Astrocyte (in vitro differentiated cells and primary cell): ENCODE measurements around the gene SPOCK3. TPM values are rescaled to one million over a fixed set of nuclear protein-coding genes. Genes with fewer than 3 reads are reported as not detected.
A peak's percentile ranks its signal among the peaks of the same experiment; 100 is the strongest.

Source experiments
- DNase-seq: peaks from one replicate; pipeline ENCODE4 v3.0.0-alpha.2; 2010; ENCODE audit warnings: low read depth
- FAIRE-seq: peaks from 2 replicates; lab custom pipeline; 2011; peaks lifted over from hg19 to GRCh38; lab: Jason Lieb, UNC
- H2AFZ ChIP-seq: 2 replicates; pipeline ENCODE4 v1.6.0; 2012; ENCODE audit warnings: low read depth, low read length, inconsistent platforms
- H3K27ac ChIP-seq: 2 replicates; pipeline ENCODE4 v1.5.1; 2011; ENCODE audit warnings: low read depth, low read length, inconsistent platforms
- H3K27me3 ChIP-seq: 2 replicates; pipeline ENCODE4 v1.6.0; 2011; ENCODE audit warnings: low read length, inconsistent platforms; ENCODE audit not compliant: insufficient read depth
- H3K36me3 ChIP-seq: 2 replicates; pipeline ENCODE4 v1.5.1; 2011; ENCODE audit warnings: low read length, inconsistent platforms; ENCODE audit not compliant: insufficient read depth
- H3K4me1 ChIP-seq: 2 replicates; pipeline ENCODE4 v1.5.1; 2011; ENCODE audit warnings: low read length, inconsistent platforms; ENCODE audit not compliant: insufficient read depth
- H3K4me2 ChIP-seq: 2 replicates; pipeline ENCODE4 v1.6.0; 2012; ENCODE audit warnings: low read length, inconsistent platforms
- H3K4me3 ChIP-seq: 2 replicates; pipeline ENCODE4 v1.5.1; 2011; ENCODE audit warnings: low read depth, mild to moderate bottlenecking, low read length, inconsistent platforms; ENCODE audit not compliant: insufficient read depth
- H3K79me2 ChIP-seq: 2 replicates; pipeline ENCODE4 v1.6.0; 2012; ENCODE audit warnings: mild to moderate bottlenecking, low read length, inconsistent platforms; ENCODE audit not compliant: insufficient read depth
- H3K9ac ChIP-seq: 2 replicates; pipeline ENCODE4 v1.6.0; 2012; ENCODE audit warnings: mild to moderate bottlenecking, low read length, inconsistent platforms
- H3K9me3 ChIP-seq: 2 replicates; pipeline ENCODE4 v1.5.1; 2012; ENCODE audit warnings: low read depth, mild to moderate bottlenecking, low read length, inconsistent platforms; ENCODE audit not compliant: insufficient read depth
- H4K20me1 ChIP-seq: 2 replicates; pipeline ENCODE4 v1.6.0; 2012; ENCODE audit warnings: low read length, inconsistent platforms; ENCODE audit not compliant: insufficient read depth
- H3K27ac Mint-ChIP-seq: one replicate; pipeline ENCODE4 v1.8.0; 2021; ENCODE audit warnings: mild to moderate bottlenecking, mixed read lengths; ENCODE audit not compliant: unreplicated experiment
- H3K27me3 Mint-ChIP-seq: one replicate; pipeline ENCODE4 v1.8.0; 2021; ENCODE audit warnings: low read depth, mixed read lengths; ENCODE audit not compliant: unreplicated experiment
- H3K36me3 Mint-ChIP-seq: one replicate; pipeline ENCODE4 v1.8.0; 2021; ENCODE audit warnings: low read depth, mixed read lengths; ENCODE audit not compliant: unreplicated experiment
- H3K4me1 Mint-ChIP-seq: one replicate; pipeline ENCODE4 v1.8.0; 2021; ENCODE audit warnings: low read depth, mixed read lengths; ENCODE audit not compliant: unreplicated experiment
- H3K4me3 Mint-ChIP-seq: one replicate; pipeline ENCODE4 v1.8.0; 2021; ENCODE audit warnings: mild to moderate bottlenecking, moderate library complexity, mixed read lengths; ENCODE audit not compliant: unreplicated experiment
- H3K9me3 Mint-ChIP-seq: one replicate; pipeline ENCODE4 v1.8.0; 2021; ENCODE audit warnings: mild to moderate bottlenecking, mixed read lengths; ENCODE audit not compliant: unreplicated experiment
- CTCF ChIP-seq: IDR thresholded peaks from 2 replicates; pipeline ENCODE4 v1.5.1; 2011; ENCODE audit warnings: low read depth, mild to moderate bottlenecking, inconsistent platforms, low read length, moderate library complexity; ENCODE audit not compliant: insufficient read depth
- EZH2 ChIP-seq: IDR thresholded peaks from 2 replicates; pipeline ENCODE4 v1.6.1; 2012; ENCODE audit warnings: mild to moderate bottlenecking, low read length, inconsistent platforms; ENCODE audit not compliant: insufficient read depth
- total RNA-seq: library from RNA; stranded (reverse); gene quantifications from 2 replicates; pipeline ENCODE4 v1.2.1, GENCODE V29; 2021

SPOCK3 gene
- total RNA-seq, 1 donor from 2014 or later, result 0.59 TPM

DNA sequence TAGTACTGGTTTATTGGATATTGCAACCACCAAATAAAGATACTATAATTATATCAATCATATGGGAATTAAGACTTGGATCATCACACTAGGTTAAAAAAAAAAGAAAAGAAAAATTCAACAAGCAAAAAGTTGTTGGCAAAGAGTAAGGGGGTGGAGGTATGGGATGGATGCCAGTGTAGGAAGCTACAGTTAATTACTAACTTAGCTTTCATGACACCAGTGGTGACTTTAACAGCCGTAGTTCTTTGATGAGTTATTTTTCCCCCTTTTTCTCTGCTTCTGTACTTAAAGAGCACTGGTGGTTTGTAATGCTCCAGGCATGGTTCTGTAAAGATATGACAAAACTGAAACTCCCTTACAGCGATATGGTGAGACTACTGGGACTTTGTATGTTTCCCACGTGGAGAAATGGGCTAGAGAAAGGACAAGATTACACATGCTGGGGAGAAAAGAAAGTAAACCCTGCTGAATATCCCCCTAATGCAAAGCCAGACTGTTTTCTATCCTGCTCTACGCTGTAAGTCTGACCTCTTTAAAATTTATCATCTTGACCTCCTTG is 210.8 kb downstream of the SPOCK3 start:
- Histone ChIP-seq H3K27me3 (no peaks in the 10 kb centered on the region), H3K79me2 (no peaks in the 10 kb centered on the region), H3K4me1 (no peaks in the 10 kb centered on the region), H3K9me3 (no peaks in the 10 kb centered on the region), H3K4me2 (no peak overlapping the region), H2AFZ (no peak overlapping the region), H3K4me3 (no peak overlapping the region), H3K27ac (no peak overlapping the region), H3K36me3 (no peaks in the 10 kb centered on the region), H4K20me1 (no peaks in the 10 kb centered on the region), H3K9ac (no peak overlapping the region)
- no peak for FAIRE-seq
- H3K4me3 Mint-ChIP-seq, result no peak overlapping the region
- peaks cover 2% of the 10 kb centered on the region for H3K4me1 Mint-ChIP-seq
- no peak for TF ChIP-seq EZH2
- TF ChIP-seq CTCF, result no peak
- no peak for DNase-seq
- H3K36me3 Mint-ChIP-seq, result no peaks in the 10 kb centered on the region
- no peaks in the 10 kb centered on the region for H3K27me3 Mint-ChIP-seq
- no peak overlapping the region for H3K27ac Mint-ChIP-seq
- H3K9me3 Mint-ChIP-seq, result no peaks in the 10 kb centered on the region

DNA sequence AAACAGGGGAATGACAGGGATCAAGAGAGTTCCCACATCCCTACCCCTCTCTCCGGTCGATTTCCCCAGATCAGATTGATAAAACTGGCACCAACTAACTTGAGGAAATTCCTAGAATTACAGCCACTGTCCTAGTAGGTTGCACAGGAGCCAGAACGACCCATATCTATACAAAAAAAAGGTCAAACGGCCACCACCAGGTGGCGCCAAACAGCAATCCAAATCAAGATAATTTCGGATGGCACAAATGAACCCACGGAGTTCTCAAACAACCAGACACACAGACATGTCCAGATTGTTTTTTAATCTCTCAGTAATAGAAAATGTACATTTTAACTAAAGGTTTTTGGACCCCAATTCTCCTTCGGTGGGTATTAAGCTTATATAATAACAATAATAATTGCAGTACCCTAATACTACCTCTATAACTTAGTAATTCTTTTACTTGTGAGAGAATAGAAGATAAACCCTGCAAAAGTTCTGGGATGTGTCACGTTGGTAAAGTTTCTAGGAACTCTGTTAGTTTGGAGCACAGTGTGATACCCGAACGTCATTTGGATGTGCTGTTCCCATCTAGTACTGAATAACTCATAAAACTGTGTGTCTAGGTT is 212.6 kb downstream of the SPOCK3 start:
- Histone ChIP-seq H4K20me1 (no peaks in the 10 kb centered on the region), H3K4me1 (no peaks in the 10 kb centered on the region), H3K27me3 (no peaks in the 10 kb centered on the region), H3K4me3 (no peak overlapping the region), H3K9me3 (no peaks in the 10 kb centered on the region), H3K36me3 (no peaks in the 10 kb centered on the region), H3K9ac (no peak overlapping the region), H2AFZ (no peak overlapping the region), H3K79me2 (no peaks in the 10 kb centered on the region), H3K27ac (no peak overlapping the region), H3K4me2 (peak overlapping the region; percentile 30)
- FAIRE-seq (no peak), DNase-seq (peak; percentile 12)
- Mint-ChIP-seq H3K36me3 (no peaks in the 10 kb centered on the region), H3K9me3 (no peaks in the 10 kb centered on the region), H3K27ac (no peak overlapping the region), H3K4me1 (peaks cover 2% of the 10 kb centered on the region), H3K27me3 (no peaks in the 10 kb centered on the region), H3K4me3 (no peak overlapping the region)
- TF ChIP-seq CTCF, result peak; percentile 85
- TF ChIP-seq EZH2, result no peak

DNA sequence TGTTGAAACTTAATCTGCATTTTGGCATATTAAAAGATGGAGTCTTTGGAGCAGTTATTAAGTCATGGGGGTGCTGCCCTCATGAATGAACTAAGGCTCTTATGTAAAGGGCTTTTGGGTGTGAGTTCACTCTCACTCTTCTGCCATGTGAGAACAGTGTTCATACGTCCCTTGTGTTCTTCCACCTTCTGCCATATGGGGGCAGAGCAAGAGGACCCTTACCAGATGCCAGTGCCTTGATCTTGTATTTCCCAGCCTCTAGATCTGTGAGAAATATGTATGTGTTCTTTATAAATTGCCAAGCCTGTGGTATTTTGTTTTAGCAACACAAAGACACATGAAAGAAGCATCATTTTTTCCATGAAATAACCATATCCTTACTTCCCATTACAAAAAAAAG is 213.9 kb downstream of the SPOCK3 start:
- no peak for DNase-seq
- no peak for FAIRE-seq
- no peak overlapping the region for H3K4me3 Mint-ChIP-seq

More for the DNA sequence above, 213.9 kb downstream of the SPOCK3 start:
- Mint-ChIP-seq H3K4me1 (peaks cover 2% of the 10 kb centered on the region), H3K9me3 (no peaks in the 10 kb centered on the region), H3K36me3 (no peaks in the 10 kb centered on the region), H3K27me3 (no peaks in the 10 kb centered on the region), H3K27ac (no peak overlapping the region)
- Histone ChIP-seq H3K36me3 (no peaks in the 10 kb centered on the region), H3K27ac (no peak overlapping the region), H2AFZ (no peak overlapping the region), H3K4me3 (no peak overlapping the region), H4K20me1 (no peaks in the 10 kb centered on the region), H3K27me3 (no peaks in the 10 kb centered on the region), H3K9me3 (no peaks in the 10 kb centered on the region), H3K4me2 (no peak overlapping the region), H3K9ac (no peak overlapping the region), H3K4me1 (no peaks in the 10 kb centered on the region), H3K79me2 (no peaks in the 10 kb centered on the region)
- TF ChIP-seq CTCF, result no peak
- TF ChIP-seq EZH2, result no peak
